ENCODE data around the gene FRMD4B.

FRMD4B gene

GRCh38 chr3:69385723-69386555, at the start of gene FRMD4B:
TSS of gene FRMD4B (minus strand) at chr3:69386088. CDS start at chr3:69385989, 99 bp downstream.
- peak; percentile 58 for DNase-seq

GRCh38 chr3:69433969-69434325, 48.1 kb upstream of the FRMD4B start:
- no peak for DNase-seq

GRCh38 chr3:69433121-69433968, 47.5 kb upstream of the FRMD4B start:
- DNase-seq: peak; percentile 32

- no peak for DNase-seq
Measured at GRCh38 chr3:69428657-69429255, 42.9 kb upstream of the FRMD4B start.

GRCh38 chr3:69426967-69427304, 41.0 kb upstream of the FRMD4B start:
- DNase-seq: no peak

GRCh38 chr3:69426291-69426966, 40.5 kb upstream of the FRMD4B start:
- no peak for DNase-seq

GRCh38 chr3:69425249-69425648, 39.4 kb upstream of the FRMD4B start:
- DNase-seq: peak; percentile 52

- no peak for DNase-seq
Measured at GRCh38 chr3:69423463-69424155, 37.7 kb upstream of the FRMD4B start.

GRCh38 chr3:69422751-69423150, 36.9 kb upstream of the FRMD4B start:
- no peak for DNase-seq

GRCh38 chr3:69420781-69421520, 35.1 kb upstream of the FRMD4B start:
- no peak for DNase-seq

- DNase-seq: no peak
Measured at GRCh38 chr3:69419276-69419675, 33.4 kb upstream of the FRMD4B start.

GRCh38 chr3:69417541-69418078, 31.7 kb upstream of the FRMD4B start:
- DNase-seq: no peak

- no peak for DNase-seq
Measured at GRCh38 chr3:69413551-69414207, 27.8 kb upstream of the FRMD4B start.

GRCh38 chr3:69411346-69411745, 25.5 kb upstream of the FRMD4B start:
- DNase-seq: no peak

GRCh38 chr3:69410301-69410700, 24.4 kb upstream of the FRMD4B start:
- peak; percentile 76 for DNase-seq

- no peak for DNase-seq
Measured at GRCh38 chr3:69409831-69410230, 23.9 kb upstream of the FRMD4B start.

- peak; percentile 46 for DNase-seq
Measured at GRCh38 chr3:69409011-69409410, 23.1 kb upstream of the FRMD4B start.

GRCh38 chr3:69408542-69408941, 22.7 kb upstream of the FRMD4B start:
- no peak for DNase-seq

- DNase-seq: no peak
Measured at GRCh38 chr3:69407908-69408307, 22.0 kb upstream of the FRMD4B start.

GRCh38 chr3:69406163-69406562, 20.3 kb upstream of the FRMD4B start:
- DNase-seq: no peak

GRCh38 chr3:69405067-69405466, 19.2 kb upstream of the FRMD4B start:
- DNase-seq: no peak

All from RPMI8226 (cell line).